Measurements from ENCODE around the gene IGSF23.

IGSF23 gene

GRCh38 chr19:44620667-44621066 is 7.3 kb downstream of the IGSF23 start:
- Histone ChIP-seq H3K27ac (ENCODE audit: low read depth, low read length) (no peak overlapping the region), H3K9ac (ENCODE audit: low read length) (no peak overlapping the region)
- TF ChIP-seq CTCF (IDR thresholded peaks at IDR 0.05; ENCODE audit: insufficient read depth, low read length, poor library complexity, severe bottlenecking): no peak
- TF ChIP-seq EZH2phosphoT487 (conservative IDR thresholded peaks at IDR 0.05; ENCODE audit: low read length): no peak

GRCh38 chr19:44621367-44621766 is 8.0 kb downstream of the IGSF23 start:
- Histone ChIP-seq H3K9ac (ENCODE audit: low read length) (no peak overlapping the region), H3K4me3 (ENCODE audit: insufficient read depth, low read length, poor library complexity, severe bottlenecking) (no peak overlapping the region), H3K27me3 (ENCODE audit: low read length) (no peaks in the 10 kb centered on the region), H3K4me2 (ENCODE audit: low read depth, low read length, poor library complexity, severe bottlenecking) (no peak overlapping the region), H3K9me3 (ENCODE audit: insufficient read depth, low read length) (no peaks in the 10 kb centered on the region), H3K36me3 (ENCODE audit: low read length) (no peaks in the 10 kb centered on the region), H3K9me2 (replicated peaks; ENCODE audit: insufficient read depth, low read length) (no peaks in the 10 kb centered on the region), H2AFZ (ENCODE audit: low read depth, low read length, severe bottlenecking) (no peak overlapping the region), H3F3A (ENCODE audit: insufficient read depth) (no peaks in the 10 kb centered on the region), H3K79me2 (ENCODE audit: insufficient read depth, low read length) (no peaks in the 10 kb centered on the region), H4K20me1 (ENCODE audit: low read depth, low read length) (no peaks in the 10 kb centered on the region), H3K27ac (ENCODE audit: low read depth, low read length) (no peak overlapping the region)
- TF ChIP-seq CTCF (IDR thresholded peaks at IDR 0.05; ENCODE audit: insufficient read depth, low read length, poor library complexity, severe bottlenecking) (no peak), EZH2phosphoT487 (conservative IDR thresholded peaks at IDR 0.05; ENCODE audit: low read length) (no peak)

More at GRCh38 chr19:44620667-44621066, 7.3 kb downstream of the IGSF23 start:
- Histone ChIP-seq H3K4me3 (ENCODE audit: insufficient read depth, low read length, poor library complexity, severe bottlenecking) (no peak overlapping the region), H3K36me3 (ENCODE audit: low read length) (no peaks in the 10 kb centered on the region), H3K4me2 (ENCODE audit: low read depth, low read length, poor library complexity, severe bottlenecking) (no peak overlapping the region), H3K9me3 (ENCODE audit: insufficient read depth, low read length) (no peaks in the 10 kb centered on the region), H3K9me2 (replicated peaks; ENCODE audit: insufficient read depth, low read length) (no peaks in the 10 kb centered on the region), H3K79me2 (ENCODE audit: insufficient read depth, low read length) (no peaks in the 10 kb centered on the region), H3K27me3 (ENCODE audit: low read length) (no peaks in the 10 kb centered on the region), H4K20me1 (ENCODE audit: low read depth, low read length) (no peaks in the 10 kb centered on the region), H2AFZ (ENCODE audit: low read depth, low read length, severe bottlenecking) (no peak overlapping the region), H3F3A (ENCODE audit: insufficient read depth) (no peaks in the 10 kb centered on the region)

GRCh38 chr19:44623080-44623479 is 9.7 kb downstream of the IGSF23 start:
- no peak overlapping the region for H3K9ac ChIP-seq (ENCODE audit: low read length)
- no peak overlapping the region for H3K4me2 ChIP-seq (ENCODE audit: low read depth, low read length, poor library complexity, severe bottlenecking)
- H3F3A ChIP-seq (ENCODE audit: insufficient read depth): no peaks in the 10 kb centered on the region
- H3K27me3 ChIP-seq (ENCODE audit: low read length): no peaks in the 10 kb centered on the region
- H3K4me3 ChIP-seq (ENCODE audit: insufficient read depth, low read length, poor library complexity, severe bottlenecking): no peak overlapping the region
- H3K9me3 ChIP-seq (ENCODE audit: insufficient read depth, low read length): no peaks in the 10 kb centered on the region
- H3K9me2 ChIP-seq (replicated peaks; ENCODE audit: insufficient read depth, low read length): no peaks in the 10 kb centered on the region
- H2AFZ ChIP-seq (ENCODE audit: low read depth, low read length, severe bottlenecking): no peak overlapping the region
- H4K20me1 ChIP-seq (ENCODE audit: low read depth, low read length): no peaks in the 10 kb centered on the region
- H3K27ac ChIP-seq (ENCODE audit: low read depth, low read length): no peak overlapping the region
- H3K79me2 ChIP-seq (ENCODE audit: insufficient read depth, low read length): no peaks in the 10 kb centered on the region
- no peaks in the 10 kb centered on the region for H3K36me3 ChIP-seq (ENCODE audit: low read length)
- TF ChIP-seq CTCF (IDR thresholded peaks at IDR 0.05; ENCODE audit: insufficient read depth, low read length, poor library complexity, severe bottlenecking): no peak
- no peak for TF ChIP-seq EZH2phosphoT487 (conservative IDR thresholded peaks at IDR 0.05; ENCODE audit: low read length)

All from SU-DHL-6 (cell line).